GM21717 (cell line): ENCODE measurements around the gene SUPT20HL1.
"Not testable (repeated sequence)": the region's sequence is repeated elsewhere in the genome, so short reads cannot be mapped to it uniquely, and the experiment has no call there.

ENCODE experiments used
- ATAC-seq: cut with Tn5 transposase; IDR thresholded peaks from one replicate; pipeline ENCODE4 v1.9.1; 2021; ENCODE audit warnings: mild to moderate bottlenecking, moderate library complexity; ENCODE audit not compliant: unreplicated experiment

SUPT20HL1 gene

GRCh38 chrX:24360272-24360671 is at the start of gene SUPT20HL1:
SUPT20HL1 (plus strand) TSS chrX:24360639; CDS start chrX:24362761, 2,122 bp downstream.
- no peak for ATAC-seq

GRCh38 chrX:24310916-24311315 is 49.5 kb upstream of the SUPT20HL1 start:
- ATAC-seq = not testable (repeated sequence)

GRCh38 chrX:24311507-24312248 is 48.8 kb upstream of the SUPT20HL1 start:
- not testable (repeated sequence) for ATAC-seq

- not testable (repeated sequence) for ATAC-seq
Measured at GRCh38 chrX:24312249-24312607, 48.2 kb upstream of the SUPT20HL1 start.

GRCh38 chrX:24314019-24314635 is 46.3 kb upstream of the SUPT20HL1 start, which contains the start of gene SUPT20HL2:
SUPT20HL2 (minus strand) TSS chrX:24314069; CDS start chrX:24313315, 754 bp downstream.
- ATAC-seq = no peak

GRCh38 chrX:24316111-24316510 is 44.3 kb upstream of the SUPT20HL1 start:
- no peak for ATAC-seq

GRCh38 chrX:24317567-24317966 is 42.9 kb upstream of the SUPT20HL1 start:
- ATAC-seq = no peak

GRCh38 chrX:24321741-24322395 is 38.6 kb upstream of the SUPT20HL1 start:
- no peak for ATAC-seq

GRCh38 chrX:24325231-24325630 is 35.2 kb upstream of the SUPT20HL1 start:
- no peak for ATAC-seq

GRCh38 chrX:24332878-24333277 is 27.6 kb upstream of the SUPT20HL1 start:
- no peak for ATAC-seq

GRCh38 chrX:24333371-24333770 is 27.1 kb upstream of the SUPT20HL1 start:
- no peak for ATAC-seq

GRCh38 chrX:24334461-24334860 is 26.0 kb upstream of the SUPT20HL1 start:
- ATAC-seq = no peak

GRCh38 chrX:24335871-24336270 is 24.6 kb upstream of the SUPT20HL1 start:
- no peak for ATAC-seq

- ATAC-seq = no peak
Measured at GRCh38 chrX:24339911-24340310, 20.5 kb upstream of the SUPT20HL1 start.

- no peak for ATAC-seq
Measured at GRCh38 chrX:24340501-24340900, 19.9 kb upstream of the SUPT20HL1 start.

GRCh38 chrX:24341795-24342194 is 18.6 kb upstream of the SUPT20HL1 start:
- ATAC-seq = no peak

GRCh38 chrX:24343719-24344118 is 16.7 kb upstream of the SUPT20HL1 start:
- ATAC-seq = no peak

- no peak for ATAC-seq
Measured at GRCh38 chrX:24347881-24348280, 12.6 kb upstream of the SUPT20HL1 start.

- ATAC-seq = no peak
Measured at GRCh38 chrX:24350217-24350616, 10.2 kb upstream of the SUPT20HL1 start.

- ATAC-seq = no peak
Measured at GRCh38 chrX:24355095-24355494, 5.3 kb upstream of the SUPT20HL1 start.

- ATAC-seq = no peak
Measured at GRCh38 chrX:24357106-24357505, 3.3 kb upstream of the SUPT20HL1 start.
